WTC11 (cell line): Measurements from ENCODE around the gene EDARADD. TPM values are rescaled to one million over a fixed set of nuclear protein-coding genes. Genes with fewer than 3 reads are reported as not detected.

ENCODE experiments used
- ATAC-seq: fragments of 200-7000 bp; cut with Tn5 transposase; 2 replicates; pipeline ENCODE4 v1.10.0; 2021; ENCODE audit warnings: mild to moderate bottlenecking, moderate library complexity
- CTCF ChIA-PET: fragments of 300-600 bp; sonication (Branson Sonifier 250); formaldehyde crosslinking; loops from one replicate; lab custom pipeline; 2021; ENCODE audit warnings: antibody characterized with exemption; lab: Charles Lee
- POLR2A ChIA-PET: fragments of 350-600 bp; sonication (Branson Sonifier 250); formaldehyde crosslinking; loops from one replicate; lab custom pipeline; 2021; ENCODE audit warnings: antibody characterized with exemption; lab: Charles Lee
- DNase-seq: peaks from one replicate; pipeline ENCODE4 v3.0.0; 2021; ENCODE audit warnings: low spot score
- H3K27ac Mint-ChIP-seq: 2 replicates; pipeline ENCODE4 v1.8.0; 2021; ENCODE audit warnings: mixed read lengths
- H3K27me3 Mint-ChIP-seq: 2 replicates; pipeline ENCODE4 v1.8.0; 2021; ENCODE audit warnings: low read depth, mild to moderate bottlenecking, moderate library complexity, mixed read lengths
- H3K36me3 Mint-ChIP-seq: 2 replicates; pipeline ENCODE4 v1.8.0; 2021; ENCODE audit warnings: mixed read lengths
- H3K4me1 Mint-ChIP-seq: 2 replicates; pipeline ENCODE4 v1.8.0; 2022; ENCODE audit warnings: mixed read lengths
- H3K4me3 Mint-ChIP-seq: 2 replicates; pipeline ENCODE4 v1.8.0; 2021; ENCODE audit warnings: mild to moderate bottlenecking, moderate library complexity, mixed read lengths
- H3K9me3 Mint-ChIP-seq: 2 replicates; pipeline ENCODE4 v1.8.0; 2021; ENCODE audit warnings: mixed read lengths
- ATF3 ChIP-seq: sonication (generic); formaldehyde crosslinking; conservative IDR thresholded peaks from 2 replicates; pipeline ENCODE4 v1.8.1; 2022; ENCODE audit warnings: mild to moderate bottlenecking, missing genetic modification reagents
- E2F1 ChIP-seq: sonication (generic); formaldehyde crosslinking; IDR thresholded peaks from 2 replicates; pipeline ENCODE4 v1.8.0; 2022; ENCODE audit warnings: mild to moderate bottlenecking, missing genetic modification reagents
- ELF4 ChIP-seq: sonication (generic); formaldehyde crosslinking; IDR thresholded peaks from 2 replicates; pipeline ENCODE4 v1.8.1; 2022; ENCODE audit warnings: low read depth, mild to moderate bottlenecking, moderate library complexity, missing genetic modification reagents
- ERG ChIP-seq: fragments of 250-450 bp; sonication (Bioruptor Pico); IDR thresholded peaks from 2 replicates; pipeline ENCODE4 v1.8.0; 2021; ENCODE audit warnings: mild to moderate bottlenecking
- ETV6 ChIP-seq: sonication (generic); formaldehyde crosslinking; IDR thresholded peaks from 2 replicates; pipeline ENCODE4 v1.8.1; 2022; ENCODE audit warnings: mild to moderate bottlenecking, missing genetic modification reagents
- FOXP4 ChIP-seq: sonication (generic); formaldehyde crosslinking; IDR thresholded peaks from 2 replicates; pipeline ENCODE4 v1.8.0; 2022; ENCODE audit warnings: mild to moderate bottlenecking, missing genetic modification reagents
- HMGA2 ChIP-seq: fragments of 250-450 bp; sonication (Bioruptor Pico); IDR thresholded peaks from 2 replicates; pipeline ENCODE4 v1.4.0; 2021; ENCODE audit warnings: mild to moderate bottlenecking, moderate library complexity
- HMGXB4 ChIP-seq: sonication (generic); formaldehyde crosslinking; IDR thresholded peaks from 2 replicates; pipeline ENCODE4 v1.8.1; 2023; ENCODE audit warnings: mild to moderate bottlenecking, moderate library complexity, missing genetic modification reagents
- MAX ChIP-seq: sonication (generic); formaldehyde crosslinking; IDR thresholded peaks from 2 replicates; pipeline ENCODE4 v1.8.0; 2022; ENCODE audit warnings: mild to moderate bottlenecking, missing genetic modification reagents
- MXD4 ChIP-seq: fragments of 250-450 bp; sonication (Bioruptor Pico); IDR thresholded peaks from 2 replicates; pipeline ENCODE4 v1.8.0; 2021; ENCODE audit warnings: mild to moderate bottlenecking, moderate library complexity, borderline replicate concordance
- NR2C2 ChIP-seq: sonication (generic); formaldehyde crosslinking; IDR thresholded peaks from 2 replicates; pipeline ENCODE4 v1.8.0; 2022; ENCODE audit warnings: mild to moderate bottlenecking, missing genetic modification reagents
- SMAD4 ChIP-seq: sonication (generic); formaldehyde crosslinking; IDR thresholded peaks from 2 replicates; pipeline ENCODE4 v1.8.0; 2022; ENCODE audit warnings: mild to moderate bottlenecking, missing genetic modification reagents
- USF2 ChIP-seq: sonication (generic); formaldehyde crosslinking; IDR thresholded peaks from 2 replicates; pipeline ENCODE4 v1.8.1; 2023; ENCODE audit warnings: mild to moderate bottlenecking, missing genetic modification reagents, moderate library complexity
- ZBTB21 ChIP-seq: sonication (generic); formaldehyde crosslinking; IDR thresholded peaks from 2 replicates; pipeline ENCODE4 v1.8.1; 2023; ENCODE audit warnings: mild to moderate bottlenecking, missing genetic modification reagents, borderline replicate concordance
- ZBTB43 ChIP-seq: sonication (generic); formaldehyde crosslinking; IDR thresholded peaks from 2 replicates; pipeline ENCODE4 v1.8.1; 2023; ENCODE audit warnings: mild to moderate bottlenecking, missing genetic modification reagents
- ZNF121 ChIP-seq: sonication (generic); formaldehyde crosslinking; IDR thresholded peaks from 2 replicates; pipeline ENCODE4 v1.8.0; 2023; ENCODE audit warnings: missing genetic modification reagents
- ZNF263 ChIP-seq: sonication (generic); formaldehyde crosslinking; IDR thresholded peaks from 2 replicates; pipeline ENCODE4 v1.8.1; 2022; ENCODE audit warnings: low read depth, mild to moderate bottlenecking, moderate library complexity, missing genetic modification reagents
- ZNF416 ChIP-seq: fragments of 250-450 bp; sonication (Bioruptor Pico); IDR thresholded peaks from 2 replicates; pipeline ENCODE4 v1.9.0; 2021; ENCODE audit warnings: mild to moderate bottlenecking, inconsistent platforms
- ZNF423 ChIP-seq: fragments of 250-450 bp; sonication (Bioruptor Pico); IDR thresholded peaks from 2 replicates; pipeline ENCODE4 v2.1.2; 2022; ENCODE audit warnings: mild to moderate bottlenecking, moderate library complexity
- ZNF425 ChIP-seq: fragments of 250-450 bp; sonication (Bioruptor Pico); conservative IDR thresholded peaks from 2 replicates; pipeline ENCODE4 v1.9.0; 2021; ENCODE audit warnings: mild to moderate bottlenecking
- total RNA-seq: library from RNA; stranded (reverse); gene quantifications from 3 replicates; pipeline ENCODE4 v1.2.3, GENCODE V29; 2021

EDARADD gene
- total RNA-seq, 1 experiment from 2014 or later = 5.0 TPM

- ATAC-seq (no peak), DNase-seq (no peak)
- H3K27ac Mint-ChIP-seq = no peak overlapping the region
- no peak for TF ChIP-seq USF2
- no peak for TF ChIP-seq HMGXB4 (CRISPR knock-in tag)
- TF ChIP-seq SMAD4 (CRISPR knock-in tag) = no peak
- TF ChIP-seq ATF3 (CRISPR knock-in tag) = no peak
- TF ChIP-seq HMGA2 (CRISPR knock-in tag) = no peak
- TF ChIP-seq NR2C2 (CRISPR knock-in tag) = no peak
- no peak for TF ChIP-seq FOXP4
- TF ChIP-seq MXD4 (CRISPR knock-in tag) = no peak
- no peak for TF ChIP-seq ZNF425 (CRISPR knock-in tag)
- no peak for TF ChIP-seq ZBTB21 (CRISPR knock-in tag)
- TF ChIP-seq ETV6 (CRISPR knock-in tag) = no peak
- no peak for TF ChIP-seq ZNF416 (CRISPR knock-in tag)
- no peak for TF ChIP-seq ZNF423 (CRISPR knock-in tag)
- no peak for TF ChIP-seq ZBTB43 (CRISPR knock-in tag)
- no peak for TF ChIP-seq MAX (CRISPR knock-in tag)
- no peak for TF ChIP-seq ZNF263 (CRISPR knock-in tag)
- TF ChIP-seq ZNF121 (CRISPR knock-in tag) = no peak
- TF ChIP-seq ELF4 (CRISPR knock-in tag) = no peak
- no peak for TF ChIP-seq ERG (CRISPR knock-in tag)
- no peak for TF ChIP-seq E2F1
- no peaks in the 10 kb centered on the region for H3K36me3 Mint-ChIP-seq
- peaks cover 4% of the 10 kb centered on the region; the same call in 1 of the 2 replicates for H3K9me3 Mint-ChIP-seq
- peaks cover 5% of the 10 kb centered on the region for H3K4me1 Mint-ChIP-seq
- no peak overlapping the region for H3K4me3 Mint-ChIP-seq
- ChIA-PET CTCF (no interaction called here), POLR2A (no interaction called here)
- peaks cover 4% of the 10 kb centered on the region for H3K27me3 Mint-ChIP-seq
These were observed 23.0 kb upstream of the EDARADD start for GRCh38 chr1:236371083-236371482.
